GM19193 (cell line): ENCODE data around the gene ADRA2B.

Source experiments
- POLR2A ChIP-seq: IDR thresholded peaks from 4 replicates; pipeline ENCODE4 v1.6.1; 2011; ENCODE audit not compliant: insufficient read depth, insufficient read length; ENCODE audit errors: extremely low read depth

ADRA2B gene

GRCh38 chr2:96108151-96108540 is 8.2 kb downstream of the ADRA2B start:
- TF ChIP-seq POLR2A: no peak

- no peak for TF ChIP-seq POLR2A
Observed at GRCh38 chr2:96107708-96108065, 8.7 kb downstream of the ADRA2B start.

- TF ChIP-seq POLR2A: no peak
Observed at GRCh38 chr2:96106991-96107707, 9.2 kb downstream of the ADRA2B start.

GRCh38 chr2:96105994-96106715 is 10.2 kb downstream of the ADRA2B start:
- no peak for TF ChIP-seq POLR2A

- TF ChIP-seq POLR2A: no peak
Observed at GRCh38 chr2:96105152-96105915, 11.0 kb downstream of the ADRA2B start.

- no peak for TF ChIP-seq POLR2A
Observed at GRCh38 chr2:96104487-96104861, 11.9 kb downstream of the ADRA2B start.

GRCh38 chr2:96103761-96104486 is 12.4 kb downstream of the ADRA2B start:
- TF ChIP-seq POLR2A: no peak

- no peak for TF ChIP-seq POLR2A
Observed at GRCh38 chr2:96103187-96103601, 13.2 kb downstream of the ADRA2B start.

- no peak for TF ChIP-seq POLR2A
Observed at GRCh38 chr2:96102596-96103186, 13.7 kb downstream of the ADRA2B start.

GRCh38 chr2:96100893-96101304 is 15.5 kb downstream of the ADRA2B start:
- TF ChIP-seq POLR2A: no peak

GRCh38 chr2:96099861-96100798 is 16.2 kb downstream of the ADRA2B start:
- no peak for TF ChIP-seq POLR2A

- TF ChIP-seq POLR2A: no peak
Observed at GRCh38 chr2:96098900-96099590, 17.3 kb downstream of the ADRA2B start.
